ENCODE data around the gene KDM3A.

KDM3A gene

GRCh38 chr2:86440631-86441391 lies at the start of gene KDM3A:
Gene KDM3A (plus strand): TSS chr2:86441371. CDS start chr2:86442048, 677 bp downstream.
- peak; percentile 97 for DNase-seq

- DNase-seq: no peak
Observed at GRCh38 chr2:86392873-86393518, 48.2 kb upstream of the KDM3A start.

- DNase-seq: no peak
Observed at GRCh38 chr2:86393521-86394491, 47.4 kb upstream of the KDM3A start.

- DNase-seq: no peak
Observed at GRCh38 chr2:86396291-86396785, 44.8 kb upstream of the KDM3A start.

GRCh38 chr2:86397986-86398385 lies 43.2 kb upstream of the KDM3A start:
- DNase-seq: no peak

- DNase-seq: no peak
Observed at GRCh38 chr2:86398500-86399474, 42.4 kb upstream of the KDM3A start.

GRCh38 chr2:86400321-86400720 lies 40.9 kb upstream of the KDM3A start:
- no peak for DNase-seq

GRCh38 chr2:86410581-86410980 lies 30.6 kb upstream of the KDM3A start:
- no peak for DNase-seq

GRCh38 chr2:86411396-86411795 lies 29.8 kb upstream of the KDM3A start:
- no peak for DNase-seq

GRCh38 chr2:86412007-86412406 lies 29.2 kb upstream of the KDM3A start:
- no peak for DNase-seq

- no peak for DNase-seq
Observed at GRCh38 chr2:86413296-86414094, 27.7 kb upstream of the KDM3A start.

GRCh38 chr2:86414996-86415395 lies 26.2 kb upstream of the KDM3A start:
- no peak for DNase-seq

- no peak for DNase-seq
Observed at GRCh38 chr2:86416146-86416545, 25.0 kb upstream of the KDM3A start.

GRCh38 chr2:86417961-86418360 lies 23.2 kb upstream of the KDM3A start:
- DNase-seq: no peak

- no peak for DNase-seq
Observed at GRCh38 chr2:86420913-86421312, 20.3 kb upstream of the KDM3A start.

- no peak for DNase-seq
Observed at GRCh38 chr2:86426271-86426670, 14.9 kb upstream of the KDM3A start.

- no peak for DNase-seq
Observed at GRCh38 chr2:86429335-86429734, 11.8 kb upstream of the KDM3A start.

- DNase-seq: no peak
Observed at GRCh38 chr2:86430368-86430767, 10.8 kb upstream of the KDM3A start.

GRCh38 chr2:86433137-86433536 lies 8.0 kb upstream of the KDM3A start:
- no peak for DNase-seq

- DNase-seq: no peak
Observed at GRCh38 chr2:86434290-86434689, 6.9 kb upstream of the KDM3A start.

GRCh38 chr2:86435531-86435930 lies 5.6 kb upstream of the KDM3A start:
- DNase-seq: no peak

All from activated CD8-positive, alpha-beta memory T cell treated with anti-CD3 and anti-CD28 coated beads, Interleukin-2, amount 50 U/mL, for 48 hours (primary cell).